H9 (cell line): ENCODE results near the gene INVS. TPM values are rescaled to one million over a fixed set of nuclear protein-coding genes. Genes with fewer than 3 reads are reported as not detected.

ENCODE experiments used
- DNase-seq: peaks from one replicate; pipeline ENCODE4 v3.0.0-alpha.2; 2017
- H2AFZ ChIP-seq: one replicate; pipeline ENCODE4 v1.6.1; 2013; ENCODE audit warnings: mild to moderate bottlenecking, low read length, control low read depth, moderate library complexity
- H2AK5ac ChIP-seq: 2 replicates; pipeline ENCODE4 v1.6.1; 2013; ENCODE audit warnings: low read length, control low read depth, mixed read lengths; ENCODE audit not compliant: insufficient read length
- H2BK120ac ChIP-seq: one replicate; pipeline ENCODE4 v1.6.1; 2013; ENCODE audit warnings: low read depth, mild to moderate bottlenecking, low read length, control low read depth, inconsistent platforms; ENCODE audit not compliant: poor library complexity, severe bottlenecking
- H2BK12ac ChIP-seq: 2 replicates; pipeline ENCODE4 v1.6.1; 2013; ENCODE audit warnings: low read length, control low read depth, mixed read lengths, low read depth; ENCODE audit not compliant: insufficient read length
- H2BK15ac ChIP-seq: 2 replicates; pipeline ENCODE4 v1.6.1; 2013; ENCODE audit warnings: low read depth, low read length, control low read depth
- H2BK20ac ChIP-seq: one replicate; pipeline ENCODE4 v1.6.1; 2013; ENCODE audit warnings: low read depth, mild to moderate bottlenecking, low read length, control low read depth, inconsistent platforms; ENCODE audit not compliant: poor library complexity, severe bottlenecking
- H2BK5ac ChIP-seq: 2 replicates; pipeline ENCODE4 v1.6.1; 2013; ENCODE audit warnings: low read length, control low read depth, mixed read lengths; ENCODE audit not compliant: insufficient read length
- H3K14ac ChIP-seq: 2 replicates; pipeline ENCODE4 v1.6.1; 2013; ENCODE audit warnings: low read length, control low read depth; ENCODE audit not compliant: insufficient read depth
- H3K18ac ChIP-seq: 2 replicates; pipeline ENCODE4 v1.6.1; 2013; ENCODE audit warnings: low read depth, mild to moderate bottlenecking, mixed read lengths, low read length, control low read depth; ENCODE audit not compliant: insufficient read length
- H3K23ac ChIP-seq: 2 replicates; pipeline ENCODE4 v1.6.1; 2013; ENCODE audit warnings: low read length, control low read depth, mixed read lengths, low read depth; ENCODE audit not compliant: insufficient read length
- H3K23me2 ChIP-seq: 2 replicates; pipeline ENCODE4 v1.6.1; 2013; ENCODE audit warnings: low read depth, mild to moderate bottlenecking, mixed read lengths, low read length, control low read depth; ENCODE audit not compliant: insufficient read length, poor library complexity, severe bottlenecking
- H3K27ac ChIP-seq: 2 replicates; pipeline ENCODE4 v1.5.1; 2013; ENCODE audit warnings: low read length, control low read depth, mixed read lengths, low read depth; ENCODE audit not compliant: insufficient read length
- H3K27me3 ChIP-seq: 2 replicates; pipeline ENCODE4 v1.6.1; 2013; ENCODE audit warnings: low read length, control low read depth, inconsistent platforms; ENCODE audit not compliant: insufficient read depth
- H3K4ac ChIP-seq: 2 replicates; pipeline ENCODE4 v1.6.1; 2013; ENCODE audit warnings: low read depth, mild to moderate bottlenecking, control low read depth, inconsistent platforms, low read length, moderate library complexity
- H3K4me1 ChIP-seq: 2 replicates; pipeline ENCODE4 v1.6.1; 2013; ENCODE audit warnings: low read length, control low read depth, inconsistent platforms; ENCODE audit not compliant: insufficient read depth
- H3K4me2 ChIP-seq: 2 replicates; pipeline ENCODE4 v1.6.1; 2013; ENCODE audit warnings: low read length, control low read depth, mixed read lengths; ENCODE audit not compliant: insufficient read length, insufficient read depth
- H3K56ac ChIP-seq: 2 replicates; pipeline ENCODE4 v1.6.1; 2013; ENCODE audit warnings: low read depth, mild to moderate bottlenecking, mixed read lengths, low read length, control low read depth; ENCODE audit not compliant: insufficient read length
- H3K79me1 ChIP-seq: 2 replicates; pipeline ENCODE4 v1.6.1; 2013; ENCODE audit warnings: low read depth, mild to moderate bottlenecking, moderate library complexity, low read length, control low read depth, inconsistent platforms; ENCODE audit not compliant: insufficient read depth, poor library complexity, severe bottlenecking
- H3K79me2 ChIP-seq: 2 replicates; pipeline ENCODE4 v1.6.1; 2013; ENCODE audit warnings: low read length, control low read depth, inconsistent platforms; ENCODE audit not compliant: insufficient read depth
- H3K9ac ChIP-seq: 2 replicates; pipeline ENCODE4 v1.6.1; 2013; ENCODE audit warnings: low read length, control low read depth, mixed read lengths; ENCODE audit not compliant: insufficient read length; ENCODE audit errors: extremely low read depth
- H3K9me3 ChIP-seq: one replicate; pipeline ENCODE4 v1.6.1; 2013; ENCODE audit warnings: low read depth, low read length, inconsistent platforms; ENCODE audit not compliant: control insufficient read depth
- H3T11ph ChIP-seq: one replicate; pipeline ENCODE4 v1.6.1; 2013; ENCODE audit warnings: mild to moderate bottlenecking, low read length, control low read depth, inconsistent platforms
- H4K20me1 ChIP-seq: one replicate; pipeline ENCODE4 v1.6.1; 2013; ENCODE audit not compliant: control insufficient read depth, insufficient read length, insufficient read depth
- H4K5ac ChIP-seq: 2 replicates; pipeline ENCODE4 v1.6.1; 2013; ENCODE audit warnings: low read depth, mild to moderate bottlenecking, mixed read lengths, low read length, control low read depth; ENCODE audit not compliant: insufficient read length
- H4K8ac ChIP-seq: replicated peaks from 2 replicates; pipeline ENCODE4 v1.6.1; 2013; ENCODE audit warnings: low read length, control low read depth, mixed read lengths, low read depth; ENCODE audit not compliant: insufficient read length
- H4K91ac ChIP-seq: 2 replicates; pipeline ENCODE4 v1.6.1; 2013; ENCODE audit warnings: low read depth, mild to moderate bottlenecking, moderate library complexity, mixed read lengths, low read length, control low read depth; ENCODE audit not compliant: insufficient read length
- H3K27ac Mint-ChIP-seq, 3 experiments: 2 replicates in 2 of 3; 3 replicates in 1 of 3; pipeline ENCODE4 v1.8.0; 2020 to 2021; ENCODE audit warnings: mixed read lengths in 3 of 3, mild to moderate bottlenecking in 1 of 3, moderate library complexity in 1 of 3
- H3K27me3 Mint-ChIP-seq: 2 replicates; pipeline ENCODE4 v1.8.0; 2021; ENCODE audit warnings: low read depth, mild to moderate bottlenecking, moderate library complexity, mixed read lengths
- H3K36me3 Mint-ChIP-seq, 3 experiments: 2 replicates in 2 of 3; 3 replicates in 1 of 3; pipeline ENCODE4 v1.8.0; 2020 to 2021; ENCODE audit warnings: low read depth in 3 of 3, mixed read lengths in 3 of 3; ENCODE audit not compliant: insufficient read depth in 1 of 3
- H3K4me1 Mint-ChIP-seq, 2 experiments: 2 replicates each; pipeline ENCODE4 v1.8.0; 2020; ENCODE audit warnings: mixed read lengths in 2 of 2
- H3K4me3 Mint-ChIP-seq, 2 experiments: 2 replicates in 1 of 2; 3 replicates in 1 of 2; pipeline ENCODE4 v1.8.0; 2020 to 2021; ENCODE audit warnings: mild to moderate bottlenecking in 2 of 2, mixed read lengths in 2 of 2, moderate library complexity in 1 of 2
- H3K9me3 Mint-ChIP-seq, 2 experiments: 2 replicates in 1 of 2; 3 replicates in 1 of 2; pipeline ENCODE4 v1.8.0; 2020; ENCODE audit warnings: mild to moderate bottlenecking in 2 of 2, mixed read lengths in 2 of 2, moderate library complexity in 1 of 2
- CTCF ChIP-seq: fragments of 200-600 bp; sonication (generic); conservative IDR thresholded peaks from 3 replicates; pipeline ENCODE4 v1.8.0; 2021; ENCODE audit warnings: antibody characterized with exemption, mild to moderate bottlenecking
- WGBS: extraction: QIAGEN DNeasy Blood & Tissue Kit; methylation state at CpG from one replicate; pipeline ENCODE4 v1.1.7; 2013; ENCODE audit warnings: missing lambda C conversion rate, low lambda C conversion rate, mixed read lengths; ENCODE audit not compliant: insufficient read length; ENCODE audit errors: extremely low coverage; 5-methylcytosine and 5-hydroxymethylcytosine counted together
- total RNA-seq: library from RNA; stranded (reverse); gene quantifications from 2 replicates; pipeline ENCODE4 v1.2.1, GENCODE V29; 2021

Gene INVS
- total RNA-seq, 1 experiment from 2014 or later: 7.5 TPM

- Histone ChIP-seq H3K18ac (no peak overlapping the region), H2BK15ac (no peak overlapping the region), H3K23me2 (no peaks in the 10 kb centered on the region), H3K9me3 (no peaks in the 10 kb centered on the region), H3K79me1 (no peaks in the 10 kb centered on the region), H4K5ac (no peak overlapping the region), H3K23ac (no peak overlapping the region), H2AFZ (no peak overlapping the region), H3K56ac (no peak overlapping the region), H4K91ac (no peak overlapping the region), H2BK5ac (no peak overlapping the region), H3K27me3 (no peaks in the 10 kb centered on the region), H2BK20ac (no peak overlapping the region), H3K14ac (no peak overlapping the region), H3K4me1 (no peaks in the 10 kb centered on the region), H3K4me2 (no peak overlapping the region), H4K8ac (no peak overlapping the region), H3T11ph (no peak overlapping the region), H3K9ac (no peak overlapping the region), H2BK120ac (no peak overlapping the region), H2BK12ac (no peak overlapping the region), H3K27ac (no peak overlapping the region), H2AK5ac (no peak overlapping the region), H4K20me1 (no peaks in the 10 kb centered on the region), H3K4ac (no peak overlapping the region), H3K79me2 (no peaks in the 10 kb centered on the region)
- Mint-ChIP-seq H3K4me3 (no peak overlapping the region), H3K4me1 (peaks cover 5 to 6% of the 10 kb centered on the region in 2 experiments; a peak in 2 of 4 replicates), H3K27ac (no peak overlapping the region; a peak in 1 of 7 replicates), H3K27me3 (no peaks in the 10 kb centered on the region), H3K36me3 (peaks cover 2 to 9% (median 7%) of the 10 kb centered on the region in 3 experiments; a peak in 4 of 7 replicates), H3K9me3 (peaks cover 1 to 2% of the 10 kb centered on the region in 2 experiments; a peak in 2 of 5 replicates)
- no peak for DNase-seq
- no CpG with 5 or more reads among the region's 5 CpGs for WGBS
- no peak for TF ChIP-seq CTCF
These were observed 69.0 kb downstream of the INVS start for GRCh38 chr9:100167915-100168654.
